ENCODE results near the gene OARD1. TPM values are rescaled to one million over a fixed set of nuclear protein-coding genes. Genes with fewer than 3 reads are reported as not detected.

Gene OARD1
- total RNA-seq, 2 donors from 2014 or later = 22.9 to 27.2 TPM

- TF ChIP-seq POLR2AphosphoS5 (IDR thresholded peaks at IDR 0.05) (no peak), CTCF (IDR thresholded peaks at IDR 0.05) (no peak), POLR2A (IDR thresholded peaks at IDR 0.05) (no peak)
- Histone ChIP-seq H3K9me3 (no peaks in the 10 kb centered on the region), H3K27me3 (replicated peaks; ENCODE audit: insufficient read depth) (no peaks in the 10 kb centered on the region), H3K27ac (no peak overlapping the region), H3K4me1 (replicated peaks) (no peaks in the 10 kb centered on the region), H3K4me3 (no peak overlapping the region), H3K36me3 (no peaks in the 10 kb centered on the region)
- intact Hi-C loops (cut with DNase I) = no loop called here
- no peak for DNase-seq (ENCODE audit: low spot score)
- 64% methylated on average over 2 of the region's 2 CpGs for WGBS
These were observed 8.3 kb downstream of the OARD1 start for GRCh38 chr6:41063884-41064285.

GRCh38 chr6:41062056-41062455 is 10.1 kb downstream of the OARD1 start:
- Histone ChIP-seq H3K27ac (no peak overlapping the region), H3K36me3 (no peaks in the 10 kb centered on the region), H3K27me3 (replicated peaks; ENCODE audit: insufficient read depth) (no peaks in the 10 kb centered on the region), H3K9me3 (no peaks in the 10 kb centered on the region), H3K4me1 (replicated peaks) (no peaks in the 10 kb centered on the region), H3K4me3 (no peak overlapping the region)
- TF ChIP-seq POLR2AphosphoS5 (IDR thresholded peaks at IDR 0.05) (no peak), CTCF (IDR thresholded peaks at IDR 0.05) (no peak), POLR2A (IDR thresholded peaks at IDR 0.05) (no peak)
- 92% methylated on average over 1 of the region's 1 CpG for WGBS
- intact Hi-C loops (cut with DNase I) = no loop called here
- DNase-seq (ENCODE audit: low spot score) = no peak

- no peaks in the 10 kb centered on the region for H3K4me1 ChIP-seq (replicated peaks)
- H3K27ac ChIP-seq = no peak overlapping the region
- no peak for TF ChIP-seq POLR2A (IDR thresholded peaks at IDR 0.05)
- no peak for TF ChIP-seq CTCF (IDR thresholded peaks at IDR 0.05)
- TF ChIP-seq POLR2AphosphoS5 (IDR thresholded peaks at IDR 0.05) = no peak
- H3K9me3 ChIP-seq = no peaks in the 10 kb centered on the region
- DNase-seq (ENCODE audit: low spot score) = no peak
- no peaks in the 10 kb centered on the region for H3K36me3 ChIP-seq
- no peak overlapping the region for H3K4me3 ChIP-seq
- intact Hi-C loops (cut with DNase I) = no loop called here
- H3K27me3 ChIP-seq (replicated peaks; ENCODE audit: insufficient read depth) = no peaks in the 10 kb centered on the region
- WGBS = 71% methylated on average over 13 of the region's 13 CpGs
These were observed 10.9 kb downstream of the OARD1 start for GRCh38 chr6:41061196-41061726.

GRCh38 chr6:41059556-41059955 is 12.6 kb downstream of the OARD1 start:
- Histone ChIP-seq H3K36me3 (no peaks in the 10 kb centered on the region), H3K4me3 (no peak overlapping the region), H3K27me3 (replicated peaks; ENCODE audit: insufficient read depth) (no peaks in the 10 kb centered on the region), H3K27ac (no peak overlapping the region), H3K4me1 (replicated peaks) (no peaks in the 10 kb centered on the region), H3K9me3 (no peaks in the 10 kb centered on the region)
- TF ChIP-seq CTCF (IDR thresholded peaks at IDR 0.05) (no peak), POLR2A (IDR thresholded peaks at IDR 0.05) (no peak), POLR2AphosphoS5 (IDR thresholded peaks at IDR 0.05) (no peak)
- intact Hi-C loops (cut with DNase I) = no loop called here
- WGBS = 95% methylated on average over 1 of the region's 1 CpG
- no peak for DNase-seq (ENCODE audit: low spot score)

GRCh38 chr6:41058783-41059181 is 13.4 kb downstream of the OARD1 start:
- no peaks in the 10 kb centered on the region for H3K27me3 ChIP-seq (replicated peaks; ENCODE audit: insufficient read depth)
- no peak overlapping the region for H3K27ac ChIP-seq
- no peak for TF ChIP-seq POLR2A (IDR thresholded peaks at IDR 0.05)
- TF ChIP-seq CTCF (IDR thresholded peaks at IDR 0.05) = no peak
- TF ChIP-seq POLR2AphosphoS5 (IDR thresholded peaks at IDR 0.05) = no peak
- 87% methylated on average over 2 of the region's 2 CpGs for WGBS
- H3K4me3 ChIP-seq = no peak overlapping the region
- no peak for DNase-seq (ENCODE audit: low spot score)
- no peaks in the 10 kb centered on the region for H3K36me3 ChIP-seq
- intact Hi-C loops (cut with DNase I) = no loop called here
- H3K9me3 ChIP-seq = no peaks in the 10 kb centered on the region
- H3K4me1 ChIP-seq (replicated peaks) = no peaks in the 10 kb centered on the region
